Fibroblast of mammary gland (primary cell): ENCODE measurements around the gene SLC6A9.

Experiments
- DNase-seq: peaks from one replicate; pipeline ENCODE4 v3.0.0-alpha.2; 2010; ENCODE audit warnings: low read depth
- H3K4me3 ChIP-seq: 2 replicates; pipeline ENCODE4 v1.5.1; 2011; ENCODE audit warnings: low read depth, mild to moderate bottlenecking, low read length, moderate library complexity; ENCODE audit not compliant: control insufficient read depth
- CTCF ChIP-seq: conservative IDR thresholded peaks from 2 replicates; pipeline ENCODE4 v1.5.1; 2011; ENCODE audit warnings: low read depth, low read length, inconsistent platforms; ENCODE audit not compliant: control insufficient read depth, insufficient read depth

SLC6A9 gene

GRCh38 chr1:44072821-44073220 lies 41.6 kb upstream of the SLC6A9 start:
- no peak for DNase-seq
- no peak overlapping the region for H3K4me3 ChIP-seq
- no peak for TF ChIP-seq CTCF

- no peak overlapping the region for H3K4me3 ChIP-seq
- TF ChIP-seq CTCF, result no peak
- DNase-seq, result peak; percentile 98
These were observed 40.9 kb upstream of the SLC6A9 start for GRCh38 chr1:44072204-44072603.

GRCh38 chr1:44071461-44071860 lies 40.2 kb upstream of the SLC6A9 start:
- TF ChIP-seq CTCF, result no peak
- DNase-seq, result no peak
- no peak overlapping the region for H3K4me3 ChIP-seq

GRCh38 chr1:44068442-44068921 lies 37.2 kb upstream of the SLC6A9 start:
- no peak for TF ChIP-seq CTCF
- no peak overlapping the region for H3K4me3 ChIP-seq
- no peak for DNase-seq

- no peak overlapping the region for H3K4me3 ChIP-seq
- TF ChIP-seq CTCF, result no peak
- DNase-seq, result no peak
These were observed 36.3 kb upstream of the SLC6A9 start for GRCh38 chr1:44067266-44068250.

- no peak for DNase-seq
- no peak overlapping the region for H3K4me3 ChIP-seq
- no peak for TF ChIP-seq CTCF
These were observed 31.5 kb upstream of the SLC6A9 start for GRCh38 chr1:44062656-44063179.
